ENCODE data around the gene COL8A1. TPM values are rescaled to one million over a fixed set of nuclear protein-coding genes. Genes with fewer than 3 reads are reported as not detected.

The COL8A1 gene
- total and polyA plus RNA-seq, 2 experiments from 2014 or later, result 0.41 to 2.4 TPM

- 86% methylated on average over 1 of the region's 1 CpG for WGBS (ENCODE audit: low lambda C conversion rate, missing lambda C conversion rate)
- no peak overlapping the region for H3K27ac ChIP-seq
- H3K4me1 ChIP-seq (ENCODE audit: insufficient read depth), result no peaks in the 10 kb centered on the region
- H4K20me1 ChIP-seq (ENCODE audit: insufficient read depth, poor library complexity, severe bottlenecking), result no peaks in the 10 kb centered on the region
- no peaks in the 10 kb centered on the region for H3K27me3 ChIP-seq
- H3K9me2 ChIP-seq (replicated peaks; ENCODE audit: insufficient read depth), result no peaks in the 10 kb centered on the region
- no peaks in the 10 kb centered on the region for H3K79me2 ChIP-seq
- no peak overlapping the region for H2AFZ ChIP-seq
- H3K4me2 ChIP-seq, result no peak overlapping the region
- DNase-seq (ENCODE audit: low spot score), result no peak
- no peaks in the 10 kb centered on the region for H3K36me3 ChIP-seq (replicated peaks; ENCODE audit: insufficient read depth, low read depth)
- no peak for TF ChIP-seq EZH2phosphoT487 (IDR thresholded peaks at IDR 0.05; ENCODE audit: low read depth, severe bottlenecking, unreplicated experiment)
- no peak for TF ChIP-seq EZH2 (IDR thresholded peaks at IDR 0.05; ENCODE audit: borderline replicate concordance)
- TF ChIP-seq CTCF (IDR thresholded peaks at IDR 0.05; ENCODE audit: poor library complexity), result no peak
- no peaks in the 10 kb centered on the region for H3K9me3 ChIP-seq (ENCODE audit: low read depth)
- H3K4me3 ChIP-seq, result no peak overlapping the region
Observed at GRCh38 chr3:99810403-99810802, 172.0 kb downstream of the COL8A1 start.

GRCh38 chr3:99817047-99817436 is 178.6 kb downstream of the COL8A1 start:
- 4% methylated on average over 15 of the region's 15 CpGs for WGBS (ENCODE audit: low lambda C conversion rate, missing lambda C conversion rate)
- Histone ChIP-seq H3K36me3 (replicated peaks; ENCODE audit: insufficient read depth, low read depth) (no peaks in the 10 kb centered on the region), H3K27ac (no peak overlapping the region), H3K9me2 (replicated peaks; ENCODE audit: insufficient read depth) (no peaks in the 10 kb centered on the region), H3K9me3 (ENCODE audit: low read depth) (no peaks in the 10 kb centered on the region), H3K4me3 (peak overlapping the region; percentile 73), H3K79me2 (peaks cover 25% of the 10 kb centered on the region), H4K20me1 (ENCODE audit: insufficient read depth, poor library complexity, severe bottlenecking) (no peaks in the 10 kb centered on the region), H3K4me1 (ENCODE audit: insufficient read depth) (peaks cover 9% of the 10 kb centered on the region), H3K4me2 (peak overlapping the region; percentile 85), H3K27me3 (no peaks in the 10 kb centered on the region), H2AFZ (peak overlapping the region; percentile 82)
- DNase-seq (ENCODE audit: low spot score), result no peak
- no peak for TF ChIP-seq EZH2phosphoT487 (IDR thresholded peaks at IDR 0.05; ENCODE audit: low read depth, severe bottlenecking, unreplicated experiment)
- no peak for TF ChIP-seq CTCF (IDR thresholded peaks at IDR 0.05; ENCODE audit: poor library complexity)
- TF ChIP-seq EZH2 (IDR thresholded peaks at IDR 0.05; ENCODE audit: borderline replicate concordance), result no peak

GRCh38 chr3:99817437-99818240 is 179.2 kb downstream of the COL8A1 start, which contains the start of gene CMSS1:
CMSS1 (plus strand) TSS chr3:99817862.
- no peaks in the 10 kb centered on the region for H3K9me3 ChIP-seq (ENCODE audit: low read depth)
- under 1% methylated on average over 60 of the region's 60 CpGs for WGBS (ENCODE audit: low lambda C conversion rate, missing lambda C conversion rate)
- no peaks in the 10 kb centered on the region for H3K27me3 ChIP-seq
- DNase-seq (ENCODE audit: low spot score), result peak; percentile 97
- H3K4me1 ChIP-seq (ENCODE audit: insufficient read depth), result peaks cover 9% of the 10 kb centered on the region
- no peaks in the 10 kb centered on the region for H4K20me1 ChIP-seq (ENCODE audit: insufficient read depth, poor library complexity, severe bottlenecking)
- TF ChIP-seq CTCF (IDR thresholded peaks at IDR 0.05; ENCODE audit: poor library complexity) (peak; percentile 23), EZH2phosphoT487 (IDR thresholded peaks at IDR 0.05; ENCODE audit: low read depth, severe bottlenecking, unreplicated experiment) (no peak)
- H3K9me2 ChIP-seq (replicated peaks; ENCODE audit: insufficient read depth), result no peaks in the 10 kb centered on the region
- H3K27ac ChIP-seq, result peak within 1 kb of the TSS; percentile 95
- peak within 1 kb of the TSS; percentile 85 for H3K4me2 ChIP-seq
- peak within 1 kb of the TSS; percentile 73 for H3K4me3 ChIP-seq
- peak within 1 kb of the TSS; percentile 82 for H2AFZ ChIP-seq
- H3K36me3 ChIP-seq (replicated peaks; ENCODE audit: insufficient read depth, low read depth), result no peaks in the 10 kb centered on the region
- peaks cover 27% of the 10 kb centered on the region for H3K79me2 ChIP-seq
